ENCODE data around the gene CFAP410. TPM values are rescaled to one million over a fixed set of nuclear protein-coding genes. Genes with fewer than 3 reads are reported as not detected.

Gene CFAP410
- total and polyA plus RNA-seq, 2 of the 4 experiments (the other 2 are of a cell fraction), result 3.8 to 10.3 TPM

DNA sequence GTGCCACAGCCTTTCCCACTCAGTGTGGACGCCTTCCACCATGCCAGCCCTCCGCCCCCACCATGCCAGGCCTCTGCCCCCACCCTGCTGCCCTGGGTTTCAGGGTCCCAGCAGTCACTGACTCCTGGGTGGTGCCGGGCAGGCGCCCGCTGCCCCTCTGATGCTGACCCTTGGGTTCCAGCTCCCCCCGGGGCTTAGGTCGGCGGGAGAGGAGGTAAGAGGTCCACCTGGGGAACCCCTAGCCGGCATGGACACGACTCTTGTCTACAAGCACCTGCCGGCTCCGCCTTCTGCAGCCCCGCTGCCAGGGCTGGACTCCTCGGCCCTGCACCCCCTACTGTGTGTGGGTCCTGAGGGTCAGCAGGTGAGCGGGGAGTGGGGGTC, 46.4 kb downstream of the CFAP410 start:
- Histone ChIP-seq H3K18ac (ENCODE audit: low read depth, low read length) (no peak overlapping the region), H4K91ac (ENCODE audit: insufficient read depth, low read depth, low read length) (no peak overlapping the region), H3K56ac (ENCODE audit: extremely low read depth, insufficient read depth, low read length) (no peak overlapping the region), H2AFZ (replicated peaks; ENCODE audit: low read length, poor library complexity) (no peak overlapping the region), H3K4me3 (ENCODE audit: insufficient read depth, low read depth, low read length) (no peak overlapping the region), H3K79me1 (ENCODE audit: low read depth in 1 of 2, low read length in 2 of 2) (no peaks in the 10 kb centered on the region), H3K4me1 (ENCODE audit: control insufficient read depth, insufficient read depth, low read length) (0 out of 2 replicates have a peak, but pooled peaks cover 3% of the 10 kb centered on the region), H4K8ac (ENCODE audit: low read depth in 2 of 2, low read length in 2 of 2) (no peak overlapping the region), H3K27me3 (ENCODE audit: control insufficient read depth, insufficient read depth, low read length) (peaks cover 12% of the 10 kb centered on the region; the same call in 1 of the 2 replicates), H3K4ac (ENCODE audit: low read depth, low read length) (no peak overlapping the region), H2BK15ac (ENCODE audit: low read depth, low read length) (no peak overlapping the region), H2BK120ac (ENCODE audit: low read depth, low read length) (no peak overlapping the region), H4K20me1 (ENCODE audit: insufficient read depth, low read length) (no peaks in the 10 kb centered on the region; the same call in 1 of the 2 replicates), H2BK5ac (ENCODE audit: low read depth, low read length, poor library complexity, severe bottlenecking) (no peak overlapping the region), H3K36me3 (ENCODE audit: control insufficient read depth, insufficient read depth, low read length) (no peaks in the 10 kb centered on the region), H4K5ac (ENCODE audit: low read depth, low read length) (no peak overlapping the region), H3K9ac (ENCODE audit: low read depth, low read length) (no peak overlapping the region), H2BK20ac (ENCODE audit: low read depth, low read length) (no peak overlapping the region), H3K9me3 (ENCODE audit: control insufficient read depth, insufficient read depth, low read length) (no peaks in the 10 kb centered on the region), H3K4me2 (ENCODE audit: low read depth, low read length) (no peak overlapping the region), H3K23ac (ENCODE audit: low read depth, low read length) (no peak overlapping the region), H2AK9ac (replicated peaks; ENCODE audit: low read depth, low read length, poor library complexity) (no peak overlapping the region), H3K9me1 (ENCODE audit: insufficient read depth, low read length) (no peaks in the 10 kb centered on the region), H3K27ac (ENCODE audit: insufficient read depth, low read length) (no peak overlapping the region), H2AK5ac (ENCODE audit: low read depth, low read length) (no peak overlapping the region), H3K14ac (replicated peaks; ENCODE audit: low read depth, low read length) (no peak overlapping the region)
- 100% methylated on average over 1 of the region's 15 CpGs; no CpG with 5 or more reads in 1 of the 2 experiments for WGBS, 2 experiments (ENCODE audit: extremely low coverage in 2 of 2, insufficient read length in 1 of 2)
- ATAC-seq (ENCODE audit: low read depth) (no peak), DNase-seq (no peak)
- dilution Hi-C loops (cut with HindIII; ENCODE audit: low sequenced_read_pairs, unreplicated experiment), result no loop called here
- ChIA-PET POLR2A (ENCODE audit: unreplicated experiment) (no interaction called here), CTCF (no interaction called here)
- intact Hi-C loops (cut with micrococcal nuclease), result no loop called here
- no peak for TF ChIP-seq MAZ (IDR thresholded peaks at IDR 0.05; ENCODE audit: borderline replicate concordance, low read depth, low read length)
- no peak for TF ChIP-seq NFE2L2 (IDR thresholded peaks at IDR 0.05; ENCODE audit: low read depth, low read length)
- TF ChIP-seq CEBPB (IDR thresholded peaks at IDR 0.05; ENCODE audit: low read depth, low read length), result no peak
- no peak for TF ChIP-seq FOS (IDR thresholded peaks at IDR 0.05; ENCODE audit: low read depth, low read length)
- no peak for TF ChIP-seq ELK1 (IDR thresholded peaks at IDR 0.05; ENCODE audit: borderline replicate concordance, low read depth, low read length)
- no peak for TF ChIP-seq POLR2A (IDR thresholded peaks at IDR 0.05; ENCODE audit: low read depth, low read length)
- TF ChIP-seq MXI1 (IDR thresholded peaks at IDR 0.05; ENCODE audit: borderline replicate concordance, low read depth, low read length), result no peak
- TF ChIP-seq CHD1 (IDR thresholded peaks at IDR 0.05; ENCODE audit: low read depth, low read length), result no peak
- TF ChIP-seq RAD21 (IDR thresholded peaks at IDR 0.05; ENCODE audit: low read length), result no peak
- no peak for TF ChIP-seq RCOR1 (IDR thresholded peaks at IDR 0.05; ENCODE audit: insufficient replicate concordance, low read length)
- no peak for TF ChIP-seq CTCF (conservative IDR thresholded peaks at IDR 0.05; ENCODE audit: low read depth, low read length)
- no peak for TF ChIP-seq BHLHE40 (IDR thresholded peaks at IDR 0.05; ENCODE audit: low read depth, low read length)
- in situ Hi-C loops (cut with MboI; ENCODE audit: low sequenced_read_pairs), result no loop called here
- BruUV-seq (replicated peaks), result no TSS peak
